Cardiac fibroblast (primary cell): ENCODE measurements around the gene CCNL2.
"Not testable (repeated sequence)": the region's sequence is repeated elsewhere in the genome, so short reads cannot be mapped to it uniquely, and the experiment has no call there.

ENCODE experiments used
- DNase-seq, 2 donors: peaks; one replicate each; pipeline versions ENCODE4 v3.0.0 to v3.0.0-alpha.2; 2010; ENCODE audit warnings: low read depth in 2 of 2
- H3K4me3 ChIP-seq, 2 donors: replicated peaks in 1 of 2; 1 replicate in 1 of 2; 2 replicates in 1 of 2; pipeline ENCODE4 v1.5.1; 2011; ENCODE audit warnings: low read depth in 2 of 2, low read length in 2 of 2, mild to moderate bottlenecking in 2 of 2, moderate library complexity in 1 of 2
- CTCF ChIP-seq: IDR thresholded peaks from one replicate; pipeline ENCODE4 v1.5.1; 2011; ENCODE audit warnings: low read depth, mild to moderate bottlenecking, low read length, inconsistent platforms

CCNL2 gene

GRCh38 chr1:1403653-1404052 is 4.5 kb upstream of the CCNL2 start:
- DNase-seq = no peak
- TF ChIP-seq CTCF = no peak
- H3K4me3 ChIP-seq = no peak overlapping the region

GRCh38 chr1:1402901-1403392 is 3.8 kb upstream of the CCNL2 start:
- H3K4me3 ChIP-seq, DNase-seq: not testable (repeated sequence)

GRCh38 chr1:1402072-1402900 is 3.2 kb upstream of the CCNL2 start:
- H3K4me3 ChIP-seq = no peak overlapping the region
- peak; percentile 70 to 86 for DNase-seq
- TF ChIP-seq CTCF = peak; percentile 78

GRCh38 chr1:1401457-1402010 is 2.4 kb upstream of the CCNL2 start:
- no peak for DNase-seq
- no peak for TF ChIP-seq CTCF
- H3K4me3 ChIP-seq = no peak overlapping the region

- no peak for TF ChIP-seq CTCF
- peak overlapping the region; percentile 98 to 99 for H3K4me3 ChIP-seq
- no peak for DNase-seq
Measured at GRCh38 chr1:1400576-1401456, 1.7 kb upstream of the CCNL2 start.

GRCh38 chr1:1399872-1400575 is 889 bp upstream of the CCNL2 start:
- TF ChIP-seq CTCF = no peak
- DNase-seq = peak; percentile 32 to 35
- peak overlapping the region; percentile 98 to 99 for H3K4me3 ChIP-seq
